GM19438 (cell line): Measurements from ENCODE around the gene TMEM82.

ENCODE experiments used
- ATAC-seq: cut with Tn5 transposase; IDR thresholded peaks from one replicate; pipeline ENCODE4 v1.9.1; 2021; ENCODE audit warnings: low read depth; ENCODE audit not compliant: unreplicated experiment

The TMEM82 gene

DNA sequence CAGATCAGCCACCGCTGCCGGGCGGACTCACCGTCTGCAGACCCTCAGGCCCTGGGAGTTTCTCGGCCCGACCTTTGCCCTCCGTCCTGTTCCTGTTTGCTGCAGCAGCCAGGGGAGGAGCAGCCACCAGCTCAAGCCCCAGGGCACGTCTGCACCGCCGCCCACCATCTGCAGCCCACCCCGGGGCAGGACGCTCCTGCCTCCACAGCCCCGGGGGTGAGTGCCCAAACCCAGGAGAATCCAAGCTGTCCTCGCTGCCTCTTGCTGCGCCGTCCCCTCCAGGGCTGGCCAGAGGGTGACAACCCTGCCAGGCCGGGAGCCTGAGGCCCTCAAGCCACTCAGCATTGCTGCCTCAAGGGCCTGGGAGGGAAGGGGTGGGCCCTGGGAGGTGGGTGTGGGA is 7.4 kb upstream of the TMEM82 start:
- no peak for ATAC-seq

DNA sequence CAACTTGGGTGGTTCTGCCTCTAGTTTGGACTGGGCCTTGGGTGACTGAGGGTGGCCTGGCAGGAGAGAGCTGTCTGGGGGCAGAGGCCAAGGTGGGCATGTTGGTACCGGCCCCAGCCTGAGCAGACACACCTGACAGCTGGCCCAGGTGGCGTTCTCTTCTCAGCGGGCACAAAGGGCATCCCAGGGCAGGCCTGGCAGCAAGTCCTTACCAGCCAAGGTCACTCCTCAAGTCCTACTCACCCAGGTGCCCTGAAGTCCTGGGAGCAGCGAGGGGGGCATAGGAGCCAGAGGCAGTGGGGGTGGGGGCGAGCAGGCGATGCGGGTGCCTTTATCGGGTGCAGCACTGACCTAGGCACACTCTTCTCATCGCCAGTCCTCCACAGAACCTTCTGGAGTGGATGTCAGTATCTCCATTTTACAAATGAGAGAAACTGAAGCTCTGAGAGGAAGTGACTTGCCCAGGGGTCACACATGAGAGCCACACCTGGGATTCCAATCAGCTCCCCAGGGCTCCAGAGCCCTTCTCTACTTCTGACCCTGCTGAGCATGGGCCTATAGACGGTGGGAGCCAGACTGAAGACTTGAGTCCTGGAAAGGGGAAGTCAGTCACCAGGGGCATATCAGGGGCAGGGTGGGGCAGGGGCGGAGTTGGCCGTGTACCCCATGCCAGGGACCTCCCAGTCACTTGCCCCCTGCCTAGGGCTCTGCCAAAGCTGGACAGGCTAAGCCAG is 6.8 kb upstream of the TMEM82 start:
- no peak for ATAC-seq

- ATAC-seq, result no peak
Measured at GRCh38 chr1:15736038-15736891, 6.0 kb upstream of the TMEM82 start, which contains the start of gene SLC25A34. Gene SLC25A34, plus strand, starts transcription at chr1:15736258. Its CDS starts 228 bp downstream, at chr1:15736486.

- no peak for ATAC-seq
Measured at GRCh38 chr1:15736892-15737261, 5.4 kb upstream of the TMEM82 start.

GRCh38 chr1:15737324-15738319 is 4.7 kb upstream of the TMEM82 start:
- no peak for ATAC-seq

DNA sequence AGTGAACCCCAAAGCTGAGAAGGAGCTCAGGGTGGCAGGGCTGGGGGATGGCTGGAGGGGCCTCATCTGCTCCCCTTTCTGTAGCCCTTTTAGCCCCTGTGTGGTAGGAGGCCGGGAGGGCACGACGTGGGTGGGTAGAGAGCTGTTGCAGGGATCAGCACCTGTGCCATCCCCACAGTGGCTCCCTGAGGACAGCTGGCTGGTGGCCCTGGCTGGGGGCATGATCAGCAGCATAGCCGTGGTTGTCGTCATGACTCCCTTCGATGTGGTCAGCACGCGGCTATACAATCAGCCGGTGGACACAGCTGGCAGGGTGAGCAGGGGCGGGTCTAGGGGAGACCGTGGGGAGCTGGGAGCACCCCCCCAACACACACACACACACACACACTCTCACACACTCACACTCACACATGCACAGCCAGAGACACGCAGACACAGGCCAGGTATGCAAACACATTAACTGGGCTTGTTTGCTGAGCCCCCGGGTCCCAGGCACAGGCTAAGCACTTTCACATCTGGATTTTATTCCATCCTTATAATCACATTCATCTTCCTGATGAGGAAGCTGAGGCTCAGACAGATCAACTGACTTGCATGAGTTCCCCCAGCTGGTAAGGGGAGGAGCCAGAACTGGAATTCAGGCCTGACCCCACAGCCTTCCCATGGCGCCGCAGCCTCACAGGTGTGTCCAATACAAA is 3.7 kb upstream of the TMEM82 start:
- no peak for ATAC-seq

GRCh38 chr1:15739259-15739658 is 3.0 kb upstream of the TMEM82 start:
- no peak for ATAC-seq

- ATAC-seq, result no peak
Measured at GRCh38 chr1:15739745-15740144, 2.6 kb upstream of the TMEM82 start.

GRCh38 chr1:15740924-15741850 is 1.1 kb upstream of the TMEM82 start:
- ATAC-seq, result no peak

- no peak for ATAC-seq
Measured at GRCh38 chr1:15744122-15744679, 1.9 kb downstream of the TMEM82 start.

- ATAC-seq, result no peak
Measured at GRCh38 chr1:15747378-15747777, 5.1 kb downstream of the TMEM82 start.

DNA sequence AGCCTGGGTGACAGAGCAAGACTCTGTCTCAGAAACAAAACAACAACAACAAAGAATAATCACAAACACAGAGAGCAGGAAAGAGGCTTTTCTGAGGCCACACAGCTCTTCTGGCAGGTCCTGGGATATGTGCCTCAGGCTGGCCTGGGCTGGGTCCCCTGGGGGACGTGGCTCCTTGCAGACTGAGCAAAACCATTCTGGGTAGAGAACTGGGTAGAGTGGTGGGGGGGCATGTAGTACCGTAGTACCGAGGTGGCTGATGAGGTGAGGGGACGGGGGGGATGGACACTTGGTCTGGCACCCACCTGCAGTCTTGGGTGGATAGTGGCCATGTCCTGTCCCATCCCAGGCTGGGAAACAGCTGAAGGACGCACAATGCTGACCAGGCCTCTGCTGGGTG is 6.0 kb downstream of the TMEM82 start:
- ATAC-seq, result no peak

DNA sequence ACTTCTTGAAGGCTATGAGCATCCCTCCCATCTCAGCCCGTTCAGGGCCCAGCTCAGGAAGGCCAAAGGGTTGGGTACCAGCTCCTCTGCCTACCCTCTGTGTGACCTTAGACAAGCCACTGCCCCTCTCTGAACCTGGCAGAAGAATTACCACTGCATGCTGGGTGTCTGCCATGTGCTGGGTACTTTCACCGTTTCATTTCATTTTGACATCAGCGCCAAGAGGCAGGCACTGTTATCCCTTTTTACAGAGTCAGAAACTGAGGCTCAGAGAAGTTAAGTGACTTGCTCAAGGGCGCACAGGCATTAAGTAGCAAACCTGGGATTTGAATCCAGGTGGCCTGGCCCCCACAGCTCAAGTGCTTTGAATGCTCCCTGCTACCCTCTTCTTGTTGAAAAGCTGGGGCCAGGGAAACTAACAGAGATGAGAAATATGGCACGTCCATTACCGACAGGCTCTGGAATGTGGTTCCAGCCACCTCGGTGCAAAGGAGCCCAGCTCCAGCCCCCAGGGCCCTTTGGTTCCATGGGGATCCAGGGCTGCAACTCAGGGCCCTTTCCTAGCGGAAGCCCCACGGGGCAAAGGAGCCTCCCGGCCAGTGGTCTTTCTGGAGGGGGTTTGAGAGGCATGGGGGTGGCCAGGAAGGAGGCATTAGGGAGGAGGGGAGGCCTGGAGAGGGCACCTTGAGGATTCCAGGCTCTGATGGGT is 6.5 kb downstream of the TMEM82 start:
- ATAC-seq, result no peak

- no peak for ATAC-seq
Measured at GRCh38 chr1:15749399-15750291, 7.3 kb downstream of the TMEM82 start.

- no peak for ATAC-seq
Measured at GRCh38 chr1:15750924-15751323, 8.6 kb downstream of the TMEM82 start.

- ATAC-seq, result no peak
Measured at GRCh38 chr1:15751717-15752116, 9.4 kb downstream of the TMEM82 start.

- ATAC-seq, result no peak
Measured at GRCh38 chr1:15753776-15754175, 11.5 kb downstream of the TMEM82 start.
